Nucleus accumbens (tissue), 56 donors: ENCODE results near the gene OTUB2.
"Not testable (repeated sequence)": the region's sequence is repeated elsewhere in the genome, so short reads cannot be mapped to it uniquely, and the experiment has no call there.

Source experiments
- DNase-seq, 56 donors: peaks; one replicate each; lab custom pipeline; 2025; lab: John Stamatoyannopoulos, UW

Gene OTUB2

DNA sequence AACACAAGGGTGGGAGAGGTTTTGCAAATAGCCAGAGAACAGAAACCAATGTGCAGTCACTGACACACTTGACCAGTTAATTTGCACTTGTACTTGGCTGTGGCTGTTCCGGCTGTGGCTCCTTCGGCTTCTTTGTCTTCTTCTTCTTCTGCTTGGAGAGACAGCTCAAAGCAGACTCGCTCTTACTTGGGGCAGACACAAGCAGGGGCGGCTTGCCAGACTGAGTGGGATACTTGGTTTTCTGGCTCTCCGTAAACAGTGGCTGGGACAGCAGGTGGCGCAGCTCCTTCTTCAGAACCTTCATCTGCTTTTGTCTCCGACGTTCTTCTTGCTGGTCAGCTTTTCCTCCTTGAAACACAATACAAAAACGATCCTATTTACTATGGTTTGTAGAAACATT is 25.0 kb downstream of the OTUB2 start:
- peak in 44 of 56 donors; percentile 20 to 89 (median 44) for DNase-seq

DNA sequence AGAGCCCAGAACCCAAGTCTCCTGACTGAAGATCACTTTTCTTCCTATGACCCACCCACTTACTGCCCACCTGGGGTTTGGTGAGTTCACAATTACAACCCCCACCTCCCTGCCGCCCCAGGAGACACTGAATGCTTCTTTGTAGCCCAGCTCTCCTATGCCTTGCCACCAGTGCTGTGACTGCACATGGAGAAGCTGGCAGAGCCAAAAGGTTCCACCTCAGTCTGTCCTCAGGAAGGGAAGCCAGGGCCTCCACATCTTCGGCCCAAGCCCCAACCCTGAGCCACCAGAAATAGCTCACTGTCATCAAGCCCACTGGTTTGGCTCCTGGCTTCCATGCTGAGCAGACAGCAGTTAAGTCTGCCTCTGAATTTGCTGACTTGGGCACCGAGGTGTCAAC is 25.6 kb downstream of the OTUB2 start:
- DNase-seq: no peak

DNA sequence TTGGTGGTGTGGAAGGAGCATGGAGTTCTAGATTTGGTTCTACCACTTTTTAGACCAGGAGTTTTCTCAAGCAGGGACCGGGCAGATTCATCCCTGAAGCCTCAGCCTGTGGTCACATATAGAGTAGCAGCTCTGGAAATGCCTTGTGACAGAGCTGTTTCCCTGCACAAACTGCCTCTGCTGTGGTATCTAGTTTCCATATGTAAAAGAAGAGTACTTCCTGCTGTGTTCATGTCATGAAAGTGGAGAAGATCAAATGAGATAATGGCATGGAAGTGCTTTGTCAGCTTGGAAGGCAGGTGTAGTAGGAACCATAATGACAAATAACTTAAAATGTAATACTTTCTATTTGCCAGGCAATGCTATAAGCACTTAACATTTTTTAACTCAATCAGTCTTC is 26.1 kb downstream of the OTUB2 start:
- DNase-seq: no peak

DNA sequence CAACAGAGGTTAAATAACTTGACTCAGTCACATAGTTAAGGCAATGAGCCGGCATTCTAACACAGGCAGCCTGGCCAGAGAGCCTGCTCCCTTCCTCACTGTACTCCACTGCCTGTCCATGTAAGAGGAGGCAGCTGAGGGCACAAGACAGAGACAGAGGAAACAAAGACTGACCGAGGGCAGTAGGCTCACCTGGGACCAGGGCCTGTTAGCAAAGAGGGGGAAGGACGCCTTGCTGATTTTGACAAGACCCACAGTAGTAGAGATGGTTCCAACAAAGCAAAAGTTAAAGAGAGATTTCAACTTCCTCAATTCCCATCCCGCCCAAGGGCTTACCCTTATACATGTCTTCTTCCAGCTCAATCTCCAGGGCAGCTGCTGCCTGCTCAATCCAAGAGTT is 26.5 kb downstream of the OTUB2 start:
- DNase-seq: no peak

DNA sequence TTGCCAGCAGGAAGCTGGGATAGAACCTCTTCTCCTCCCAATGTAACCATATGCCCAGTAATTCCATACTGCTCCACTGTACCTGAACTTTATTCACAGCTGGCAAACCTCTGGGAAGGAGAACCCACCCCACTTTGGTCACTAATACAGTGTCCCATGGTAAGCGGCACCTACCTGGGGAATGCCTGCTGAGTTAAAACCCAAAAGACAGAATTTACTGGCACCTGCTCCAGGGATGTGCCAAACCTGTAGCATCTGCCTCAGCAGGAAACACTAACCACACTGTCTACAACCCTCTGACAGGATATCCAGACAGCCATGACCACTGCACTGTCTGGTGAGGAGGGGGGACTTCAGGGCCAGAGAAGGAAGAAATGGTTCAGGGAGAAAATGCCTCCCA is 28.3 kb downstream of the OTUB2 start:
- no peak for DNase-seq

DNA sequence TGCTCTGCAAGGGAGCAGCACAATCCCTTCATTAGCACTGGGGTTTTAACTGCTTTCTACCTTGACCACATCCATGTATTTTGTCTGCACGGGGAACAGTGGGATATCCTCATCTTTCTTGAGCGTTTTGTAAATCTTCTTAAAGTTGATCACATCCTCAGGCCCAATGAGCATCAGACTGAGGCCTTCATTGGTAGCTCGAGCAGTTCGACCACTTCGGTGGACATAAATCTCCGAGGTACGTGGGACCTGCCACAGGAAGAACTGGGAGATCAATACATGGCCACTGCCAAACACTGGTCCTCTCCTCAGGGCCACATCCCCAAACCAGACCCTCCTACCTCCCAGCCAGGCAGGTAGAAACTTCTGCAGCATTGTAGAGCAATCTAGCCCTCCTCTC is 28.8 kb downstream of the OTUB2 start:
- no peak for DNase-seq

DNA sequence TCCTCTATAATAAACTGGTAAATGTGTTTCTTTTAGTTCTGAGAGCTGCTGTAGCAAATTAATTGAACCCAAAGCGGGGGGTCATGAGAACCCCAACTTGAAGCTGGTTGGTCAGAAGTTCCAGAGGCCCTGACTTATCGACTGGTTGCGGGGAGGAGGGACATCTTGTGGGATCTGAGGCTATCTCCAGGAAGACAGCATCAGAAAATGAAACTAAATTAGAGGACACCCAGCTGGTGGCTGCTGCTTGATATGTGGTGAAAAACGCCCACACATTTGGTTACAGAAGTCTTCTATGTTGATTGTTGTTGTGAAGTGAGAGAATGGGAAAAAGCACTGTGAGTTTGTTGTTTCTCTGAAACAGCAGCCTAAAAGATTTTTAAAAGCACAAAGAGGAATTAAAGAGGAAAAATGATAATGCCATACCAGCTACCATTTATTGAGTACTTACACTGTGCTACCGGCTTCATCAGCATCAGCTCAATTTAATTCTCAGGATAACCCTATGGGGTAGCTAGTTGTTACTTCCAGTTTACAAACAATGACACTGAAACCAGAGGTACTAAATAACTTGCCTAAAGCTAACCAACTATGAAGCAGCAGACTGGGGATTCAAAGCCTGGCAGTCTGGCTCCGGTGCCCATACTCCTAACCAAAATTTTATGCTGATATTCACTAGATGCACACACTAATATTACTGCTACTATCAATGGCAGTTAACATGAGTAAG is 30.6 kb downstream of the OTUB2 start:
- no peak for DNase-seq

DNA sequence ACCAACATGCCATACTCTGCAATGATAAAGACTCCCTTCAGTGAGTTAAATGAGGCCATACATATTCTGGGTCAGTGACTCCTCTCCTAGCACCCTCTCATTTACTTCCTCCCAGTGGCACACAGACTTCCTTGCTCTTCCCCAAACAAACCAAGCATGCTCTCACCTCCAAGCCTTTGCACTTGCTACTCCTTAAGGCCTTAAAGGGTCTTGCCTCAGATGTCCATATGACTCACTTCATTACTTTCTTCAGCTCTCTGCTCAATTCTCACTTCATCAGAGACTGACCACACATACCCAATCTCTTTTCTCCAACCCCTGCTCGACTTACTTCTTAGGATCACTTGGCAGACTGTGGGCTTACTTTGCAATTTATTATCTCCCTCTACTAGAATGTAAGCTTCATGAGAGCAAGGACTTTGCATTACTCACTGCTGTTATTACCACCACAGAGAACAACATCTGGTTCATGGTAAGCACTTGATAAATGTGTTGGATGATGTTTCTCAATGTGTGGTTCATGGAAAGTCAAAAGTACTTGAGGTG is 32.1 kb downstream of the OTUB2 start:
- no peak for DNase-seq

DNA sequence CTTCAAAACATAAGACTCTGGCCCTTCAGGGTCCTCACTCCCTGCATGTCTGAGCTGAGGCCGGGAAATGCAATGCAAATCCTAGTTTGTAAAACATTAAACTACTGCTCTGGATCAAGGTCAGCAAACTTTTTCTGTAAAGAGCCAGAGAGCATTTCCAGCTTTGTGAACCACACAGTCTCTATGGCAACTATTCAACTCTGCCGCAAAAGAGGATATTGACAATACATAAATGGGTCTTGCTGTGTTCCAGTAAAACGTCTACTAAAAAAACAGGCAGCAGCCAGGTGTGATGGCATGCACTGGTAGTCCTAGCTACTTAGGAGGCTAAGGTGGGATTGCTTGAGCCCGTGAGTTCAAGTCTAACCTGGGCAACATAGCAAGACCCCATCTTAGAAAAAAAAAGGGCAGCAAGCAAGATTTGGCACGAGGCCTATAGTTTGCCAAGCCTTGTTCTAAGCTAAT is 32.6 kb downstream of the OTUB2 start:
- no peak for DNase-seq

DNA sequence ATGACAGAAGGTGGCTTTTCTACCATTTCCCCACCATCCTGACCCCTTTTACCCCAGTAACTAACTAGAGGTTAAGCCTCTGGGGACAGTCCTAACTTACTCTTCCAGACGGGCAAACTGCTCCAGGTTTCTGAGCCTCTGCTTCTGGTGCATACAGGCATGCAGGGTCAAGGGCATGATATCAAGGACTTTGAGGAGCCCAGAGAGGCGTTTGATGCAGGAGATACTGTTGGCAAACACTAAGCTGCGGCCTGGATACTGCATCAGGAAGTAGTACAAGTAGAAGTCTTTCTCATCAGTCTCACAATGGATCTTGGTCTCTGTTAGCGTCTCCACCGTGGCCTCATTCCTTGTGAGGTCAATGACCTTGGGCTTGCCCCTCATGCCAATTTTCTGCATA is 33.9 kb downstream of the OTUB2 start:
- no peak for DNase-seq

DNA sequence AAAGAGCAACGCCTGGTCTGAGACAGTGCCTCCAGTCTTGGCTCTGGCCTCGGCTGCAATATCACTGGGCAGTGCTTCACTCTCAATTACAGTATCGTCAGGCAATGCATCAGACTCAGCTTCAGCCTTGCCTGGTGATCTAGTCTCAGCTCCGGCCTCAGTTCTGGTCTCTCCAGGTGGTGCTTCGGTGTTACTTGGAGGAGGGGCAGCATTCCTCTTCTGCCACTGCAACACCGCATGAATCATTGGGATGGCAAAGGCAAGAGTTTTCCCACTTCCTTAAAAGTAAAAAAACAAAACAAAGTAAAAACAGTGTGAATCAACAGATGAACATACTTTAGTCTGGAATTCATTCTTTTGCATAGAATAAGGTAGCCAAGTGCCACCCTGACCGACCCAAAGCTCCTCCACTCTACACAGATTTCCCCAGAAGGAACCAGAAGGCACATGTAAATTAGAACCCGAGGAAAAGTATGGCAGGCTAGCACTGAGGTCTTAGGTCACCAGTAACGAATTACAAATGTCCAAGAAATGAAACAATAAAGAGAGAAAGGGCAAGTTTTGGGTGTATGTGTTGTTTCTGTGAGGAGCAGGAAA is 36.3 kb downstream of the OTUB2 start:
- DNase-seq: no peak

DNA sequence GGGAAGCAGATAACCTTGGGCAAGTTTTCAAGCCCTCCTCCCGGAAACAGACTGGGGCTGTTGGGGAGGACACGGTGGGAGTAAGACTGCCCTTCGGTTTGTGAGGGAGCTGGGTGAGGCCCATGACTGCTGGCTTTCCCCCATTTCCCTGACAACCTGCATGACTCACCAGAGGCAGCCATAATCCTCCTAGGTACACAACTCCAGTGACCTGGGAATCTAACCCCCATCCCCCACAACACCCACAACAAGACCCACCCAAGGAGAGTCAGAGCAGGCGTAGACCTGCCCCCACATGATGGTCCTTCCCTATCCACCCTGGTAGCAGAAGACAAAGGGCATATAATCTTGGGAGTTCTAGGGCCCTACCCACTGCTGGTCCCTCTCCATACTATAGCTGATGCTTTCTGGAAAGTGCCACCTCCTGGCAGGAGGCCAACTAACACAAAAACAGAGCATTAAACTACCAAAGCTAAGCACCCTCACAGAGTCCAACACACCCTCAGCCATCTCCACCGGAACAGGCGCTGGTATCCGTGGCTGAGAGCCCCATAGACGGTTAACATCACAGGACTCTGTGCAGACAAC is 40.0 kb downstream of the OTUB2 start:
- no peak for DNase-seq

DNA sequence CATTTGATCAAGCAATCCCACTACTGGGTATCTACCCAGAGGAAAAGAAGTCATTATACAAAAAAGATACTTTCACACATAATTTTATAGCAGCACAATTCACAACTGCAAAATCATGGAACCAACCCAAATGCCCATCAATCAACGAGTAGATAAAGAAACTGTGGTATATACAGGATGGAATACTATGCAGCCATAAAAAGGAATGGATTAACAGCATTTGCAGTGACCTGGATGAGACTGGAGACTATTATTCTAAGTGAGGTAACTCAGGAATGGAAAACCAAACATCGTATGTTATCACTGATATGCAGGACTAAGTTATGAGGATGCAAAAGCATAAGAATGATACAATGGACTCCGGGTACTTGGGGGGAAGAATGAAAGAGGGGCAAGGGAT is 45.9 kb downstream of the OTUB2 start:
- not testable (repeated sequence) for DNase-seq

DNA sequence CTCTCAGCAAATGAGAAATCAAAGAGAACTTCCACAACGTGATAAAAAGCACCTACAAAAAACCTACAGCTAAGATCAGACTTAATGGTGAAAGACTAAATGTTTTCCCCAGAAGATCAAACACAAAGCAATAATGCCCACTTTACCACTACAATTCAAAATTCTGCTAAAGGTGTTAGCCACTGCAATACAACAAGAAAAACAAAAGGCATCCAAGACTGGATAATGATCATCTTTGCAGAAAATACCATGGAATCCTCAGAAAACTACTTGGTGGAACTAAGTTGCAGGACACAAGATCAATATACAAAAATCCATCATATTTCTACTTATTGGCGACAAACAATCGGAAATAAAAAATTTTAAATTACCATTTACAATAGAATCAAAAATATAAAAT is 48.4 kb downstream of the OTUB2 start:
- DNase-seq: no peak

DNA sequence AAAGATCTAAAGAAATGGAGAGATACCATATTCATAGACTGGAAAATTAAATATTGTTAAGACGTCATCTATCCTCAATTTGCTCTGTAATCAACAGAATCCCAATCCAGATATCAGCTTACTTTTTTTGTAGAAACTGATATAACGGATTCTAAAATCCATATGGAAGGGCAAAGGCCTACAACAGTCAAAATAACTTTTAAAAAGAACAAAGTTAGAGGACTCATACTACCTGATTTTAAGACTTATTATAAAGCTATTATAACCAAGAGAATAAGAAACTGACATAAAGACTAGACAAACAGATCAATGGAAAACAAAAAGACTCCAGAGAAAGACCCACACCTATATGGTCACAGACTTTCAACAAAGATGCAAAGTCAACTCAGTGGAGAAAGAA is 48.9 kb downstream of the OTUB2 start:
- DNase-seq: no peak

DNA sequence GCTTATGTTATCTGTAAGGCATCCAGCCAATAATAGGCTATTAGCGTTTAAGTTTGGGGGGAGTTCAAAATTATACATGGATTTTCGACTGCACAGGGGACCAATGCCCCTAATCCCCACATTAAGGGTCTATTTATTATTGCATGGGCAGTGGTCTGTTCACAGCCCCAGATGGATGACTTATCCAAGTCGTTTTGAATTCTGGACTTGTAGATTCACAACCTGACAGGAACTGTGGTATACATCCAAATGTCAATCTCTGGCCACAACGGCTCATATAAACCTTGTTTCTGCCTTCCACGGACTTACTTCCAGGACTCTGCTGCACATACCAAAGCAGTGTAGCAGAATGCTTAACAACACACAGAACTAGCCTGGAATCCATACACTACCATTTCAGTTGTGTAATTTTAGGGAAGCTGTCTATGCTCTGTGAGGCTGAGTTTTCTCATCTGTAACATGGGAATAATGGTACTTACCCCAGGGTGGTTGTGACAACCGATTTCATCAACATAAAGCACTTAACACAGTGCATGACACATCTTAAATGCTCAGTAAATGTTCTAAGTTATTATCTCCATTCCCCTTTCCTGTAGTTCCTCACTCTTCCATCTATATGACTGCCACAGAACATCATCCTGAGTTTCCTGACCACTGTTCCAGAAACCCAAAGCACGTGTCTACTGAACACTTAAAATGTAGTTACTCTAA is 51.1 kb downstream of the OTUB2 start:
- no peak for DNase-seq

DNA sequence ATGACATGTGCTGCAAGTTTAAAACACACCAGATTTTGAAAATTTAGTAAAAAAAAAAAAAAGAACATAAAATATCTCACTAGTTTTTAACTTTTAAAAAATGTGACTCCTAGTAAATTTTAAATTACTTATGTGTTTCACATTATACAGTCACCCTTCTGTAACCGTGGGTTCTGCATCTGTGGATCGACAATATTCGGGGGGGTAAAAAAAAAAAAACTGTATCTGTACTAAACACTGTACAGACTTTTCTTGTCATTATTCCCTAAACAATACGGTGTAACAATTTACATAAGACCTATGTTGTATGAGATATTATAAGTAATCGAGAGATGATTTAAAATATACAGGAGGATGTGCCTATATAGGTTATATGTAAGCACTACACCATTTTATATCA is 51.7 kb downstream of the OTUB2 start:
- no peak for DNase-seq

DNA sequence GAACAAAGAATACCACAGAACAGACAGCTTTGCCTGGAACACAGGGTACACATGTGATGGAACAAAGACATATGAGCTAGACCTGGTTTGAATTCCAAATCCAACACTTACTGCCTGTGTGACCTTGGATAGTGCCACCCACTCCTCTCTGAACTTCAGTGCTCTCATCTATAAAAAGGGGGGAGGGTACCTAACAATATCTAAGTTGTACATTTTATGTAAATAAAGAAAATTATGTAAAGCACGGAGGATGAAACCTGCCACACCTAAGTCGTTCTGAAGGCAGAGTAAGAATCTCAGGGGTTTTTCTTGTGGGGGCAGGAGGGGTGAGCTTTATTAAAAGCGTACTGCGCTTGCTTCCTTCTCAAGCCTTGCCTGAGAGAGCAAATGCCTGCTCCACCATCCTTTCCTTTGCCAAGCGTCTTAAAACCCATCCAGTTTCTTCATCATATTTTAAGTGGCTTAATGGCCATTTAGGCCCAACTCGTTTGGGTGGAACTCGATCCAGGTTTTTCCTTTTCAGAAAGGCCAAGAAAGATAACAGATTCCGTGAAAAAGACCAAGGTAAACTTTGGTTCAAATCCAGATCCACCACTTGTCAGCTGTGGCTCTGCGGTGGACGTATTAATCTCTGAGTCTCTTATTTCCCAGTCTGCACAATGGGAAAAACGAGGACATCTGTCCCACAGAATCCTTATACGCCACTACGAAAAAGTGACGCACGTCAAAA is 53.9 kb downstream of the OTUB2 start:
- DNase-seq: peak in 1 of 56 donors; percentile 15

DNA sequence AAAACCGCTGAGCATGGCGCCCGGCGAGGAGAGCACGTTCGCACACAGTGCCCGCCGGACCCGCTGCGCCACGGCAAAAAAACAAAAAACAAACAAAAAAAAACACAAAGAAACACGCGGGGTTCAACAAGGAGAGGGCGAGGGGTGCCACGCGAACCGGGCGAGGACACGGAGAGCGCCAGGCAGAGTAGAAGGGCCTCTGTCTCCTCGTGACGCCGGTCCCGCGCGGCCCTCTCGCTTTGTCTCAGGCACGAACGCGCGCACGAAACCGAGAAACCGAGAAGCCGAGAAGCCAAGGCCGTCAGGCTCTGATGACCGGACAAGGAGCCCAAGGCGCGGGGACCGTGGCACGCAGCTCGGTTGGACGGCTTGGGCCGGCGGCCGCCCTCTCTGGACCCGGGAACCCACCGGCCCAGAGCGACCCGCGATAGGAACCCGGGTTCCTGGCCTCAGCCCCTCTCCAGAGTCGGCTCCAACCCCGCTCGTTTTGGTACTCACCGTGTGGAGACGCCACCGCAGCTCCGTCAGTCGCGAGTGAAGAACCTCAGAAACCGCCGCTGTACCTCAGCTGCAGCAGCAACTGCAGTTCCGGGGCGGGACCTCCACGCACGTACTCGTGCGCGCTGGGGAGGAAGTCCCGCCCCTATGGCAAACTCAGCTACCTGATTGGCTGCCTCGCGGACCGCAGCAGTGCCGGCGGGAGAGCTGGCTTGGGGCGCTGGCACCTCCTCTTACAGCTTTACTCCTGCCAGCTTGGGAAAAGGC is 54.7 kb downstream of the OTUB2 start, which contains the start of the genes DDX24 and IFI27L1:
Gene DDX24 (minus strand): TSS at position 582 of the 765 bp plus-strand sequence. CDS start 1,460 bp downstream, outside the sequence.
Gene IFI27L1 (plus strand): TSS at position 690 of the 765 bp plus-strand sequence. CDS start 15,628 bp downstream, outside the sequence.
- peak; percentile 47 to 97 (median 90) for DNase-seq
